ENCODE results near the gene FOXRED2. TPM values are rescaled to one million over a fixed set of nuclear protein-coding genes. Genes with fewer than 3 reads are reported as not detected.
"Not testable (repeated sequence)": the region's sequence is repeated elsewhere in the genome, so short reads cannot be mapped to it uniquely, and the experiment has no call there.

FOXRED2 gene
- polyA plus RNA-seq, 1 donor = 13.9 TPM

DNA sequence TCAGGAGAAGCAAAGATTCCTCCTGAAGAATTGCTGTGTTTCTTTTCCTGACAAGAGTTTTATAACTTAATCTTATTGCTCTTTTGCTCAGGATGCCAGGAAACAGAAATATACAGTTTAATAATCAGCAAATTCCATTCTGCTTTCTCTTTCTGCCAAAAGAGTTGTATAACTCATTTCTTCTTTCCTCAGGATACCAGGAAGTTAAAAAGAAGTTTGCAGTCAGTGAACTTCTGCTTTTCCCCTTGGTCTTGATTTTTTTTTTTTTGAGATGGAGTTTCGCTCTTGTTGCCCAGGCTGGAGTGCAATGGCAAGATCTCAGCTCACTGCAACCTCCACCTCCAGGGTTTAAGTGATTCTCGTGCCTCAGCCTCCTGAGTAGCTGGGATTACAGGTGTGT, 13.1 kb upstream of the FOXRED2 start:
- H3K9me3 ChIP-seq (ENCODE audit: control insufficient read depth, low read depth, low read length); H3K27me3 ChIP-seq (ENCODE audit: control insufficient read depth, insufficient read depth, low read length); DNase-seq; H3K4me1 ChIP-seq (ENCODE audit: control insufficient read depth, insufficient read depth, low read length); H3K4me3 ChIP-seq (ENCODE audit: low read length); H3K27ac ChIP-seq (ENCODE audit: low read length): not testable (repeated sequence)
- WGBS (ENCODE audit: insufficient coverage, low lambda C conversion rate) = no CpG with 5 or more reads among the region's 2 CpGs
- H3K36me3 ChIP-seq (ENCODE audit: control insufficient read depth, insufficient read depth, low read length) = peaks cover 97% of the 10 kb centered on the region

DNA sequence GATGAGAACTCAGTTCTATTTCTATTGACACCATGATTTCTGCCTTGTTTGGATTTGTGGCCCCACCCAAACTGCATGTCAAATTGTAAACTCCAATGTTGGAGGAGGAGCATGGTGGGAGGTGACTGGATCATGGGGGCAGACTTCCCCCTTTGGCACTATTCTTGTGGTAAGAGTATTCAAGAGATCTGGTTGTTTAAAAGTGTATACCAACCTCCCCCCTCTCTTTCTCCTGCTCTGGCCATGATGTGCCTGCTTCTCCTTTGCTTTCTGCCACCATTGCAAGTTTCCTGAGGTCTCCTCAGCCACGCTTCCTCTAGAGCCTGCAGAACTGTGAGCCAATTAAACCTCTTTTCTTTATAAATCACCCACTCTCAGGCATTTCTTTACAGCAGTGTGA, 7.9 kb upstream of the FOXRED2 start:
- no peaks in the 10 kb centered on the region for H3K27me3 ChIP-seq (ENCODE audit: control insufficient read depth, insufficient read depth, low read length)
- peaks cover 91% of the 10 kb centered on the region for H3K36me3 ChIP-seq (ENCODE audit: control insufficient read depth, insufficient read depth, low read length)
- DNase-seq = no peak
- WGBS (ENCODE audit: insufficient coverage, low lambda C conversion rate) = 100% methylated on average over 1 of the region's 1 CpG
- H3K27ac ChIP-seq (ENCODE audit: low read length) = no peak overlapping the region
- no peak overlapping the region for H3K4me3 ChIP-seq (ENCODE audit: low read length)
- H3K4me1 ChIP-seq (ENCODE audit: control insufficient read depth, insufficient read depth, low read length) = no peaks in the 10 kb centered on the region
- H3K9me3 ChIP-seq (ENCODE audit: control insufficient read depth, low read depth, low read length) = no peaks in the 10 kb centered on the region

DNA sequence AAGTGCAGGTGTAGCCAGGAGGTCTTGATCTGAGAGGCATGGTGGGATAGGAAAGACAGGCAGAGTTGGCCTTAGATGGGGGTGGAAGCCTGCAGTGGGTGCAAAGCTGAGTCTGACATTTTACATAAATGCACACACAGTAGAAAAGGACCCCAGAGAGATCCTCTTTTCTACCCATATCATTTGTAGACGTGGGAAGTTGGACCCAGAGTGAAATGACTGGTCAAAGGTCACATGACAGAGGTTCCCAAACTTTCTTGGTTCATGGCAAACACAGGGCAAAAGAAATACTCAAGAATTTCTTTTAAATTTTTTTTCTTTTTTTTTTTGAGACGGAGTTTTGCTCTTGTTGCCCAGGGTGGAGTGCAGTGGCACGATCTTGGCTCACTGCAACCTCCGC, 6.2 kb upstream of the FOXRED2 start:
- Histone ChIP-seq H3K27me3 (ENCODE audit: control insufficient read depth, insufficient read depth, low read length) (no peaks in the 10 kb centered on the region), H3K4me1 (ENCODE audit: control insufficient read depth, insufficient read depth, low read length) (no peaks in the 10 kb centered on the region), H3K27ac (ENCODE audit: low read length) (no peak overlapping the region), H3K4me3 (ENCODE audit: low read length) (no peak overlapping the region), H3K36me3 (ENCODE audit: control insufficient read depth, insufficient read depth, low read length) (peaks cover 74% of the 10 kb centered on the region), H3K9me3 (ENCODE audit: control insufficient read depth, low read depth, low read length) (no peaks in the 10 kb centered on the region)
- WGBS (ENCODE audit: insufficient coverage, low lambda C conversion rate) = no CpG with 5 or more reads among the region's 4 CpGs
- DNase-seq = no peak

DNA sequence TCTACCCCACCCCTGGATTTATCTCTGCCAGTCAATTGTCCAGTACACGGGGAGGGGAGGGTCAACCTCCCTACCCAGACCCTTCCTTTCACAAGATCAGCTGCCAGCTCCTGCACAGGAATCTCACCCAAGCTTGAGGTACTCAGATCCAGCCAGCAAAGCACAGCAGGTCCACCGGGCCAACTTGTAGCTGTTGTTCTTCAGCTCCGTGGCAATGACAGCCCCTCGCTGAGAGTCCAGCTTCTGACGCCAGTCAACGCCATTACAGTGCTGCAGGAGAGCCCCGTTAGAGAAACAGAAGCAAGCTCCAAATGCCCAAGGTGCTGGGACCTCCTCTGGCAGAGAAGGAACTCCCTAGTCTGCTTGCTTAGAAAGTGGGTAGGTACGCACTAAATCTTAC, 5.5 kb upstream of the FOXRED2 start:
- Histone ChIP-seq H3K36me3 (ENCODE audit: control insufficient read depth, insufficient read depth, low read length) (peaks cover 67% of the 10 kb centered on the region), H3K9me3 (ENCODE audit: control insufficient read depth, low read depth, low read length) (no peaks in the 10 kb centered on the region), H3K4me3 (ENCODE audit: low read length) (no peak overlapping the region), H3K4me1 (ENCODE audit: control insufficient read depth, insufficient read depth, low read length) (peaks cover 3% of the 10 kb centered on the region), H3K27me3 (ENCODE audit: control insufficient read depth, insufficient read depth, low read length) (no peaks in the 10 kb centered on the region), H3K27ac (ENCODE audit: low read length) (no peak overlapping the region)
- no CpG with 5 or more reads among the region's 8 CpGs for WGBS (ENCODE audit: insufficient coverage, low lambda C conversion rate)
- no peak for DNase-seq

DNA sequence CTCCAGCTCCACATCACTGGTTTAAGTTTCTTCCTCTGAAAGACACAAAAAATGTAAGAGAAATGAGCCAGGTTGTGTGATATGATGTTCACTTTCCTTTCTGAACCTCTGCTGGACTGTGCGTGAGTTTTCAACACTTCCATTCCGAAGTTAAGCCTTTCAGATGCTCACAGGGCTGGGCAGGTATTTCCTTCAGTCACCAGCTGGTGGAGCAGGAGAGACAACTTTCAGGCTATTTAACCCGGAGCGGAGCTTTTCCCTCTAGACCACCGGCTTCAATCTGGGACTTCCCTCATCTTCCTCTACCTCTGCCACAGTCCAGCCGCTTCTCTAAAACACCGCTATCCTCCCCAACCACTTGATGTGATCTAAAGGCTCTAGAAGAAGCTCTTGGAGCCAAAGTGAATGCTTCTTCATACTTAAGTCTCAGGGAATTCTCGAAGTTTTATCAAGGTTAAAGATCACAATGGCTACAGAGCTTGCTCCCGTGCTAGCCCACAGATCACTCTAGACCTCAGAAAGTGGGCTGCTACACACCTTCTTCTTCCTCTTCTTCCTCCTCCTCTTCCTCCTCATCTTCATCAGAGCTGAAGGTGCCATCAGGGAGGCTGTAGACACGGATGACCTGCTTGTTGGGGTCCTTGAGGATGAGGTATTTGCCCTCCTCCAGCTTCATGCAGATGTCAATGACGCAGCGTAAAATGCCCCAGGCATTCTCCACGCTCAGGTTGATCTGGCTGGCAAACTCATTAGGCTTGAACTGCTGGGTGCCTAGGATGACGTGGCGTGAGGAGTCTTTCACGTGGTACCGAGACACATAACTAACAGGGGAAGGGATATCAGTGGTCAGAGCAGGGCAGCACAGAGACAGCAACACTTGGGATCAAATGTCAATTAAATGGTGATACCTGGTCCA, 4.4 kb upstream of the FOXRED2 start:
- 10% methylated on average over 2 of the region's 17 CpGs for WGBS (ENCODE audit: insufficient coverage, low lambda C conversion rate)
- DNase-seq = peak in 1 of 2 donors; percentile 40
- Histone ChIP-seq H3K9me3 (ENCODE audit: control insufficient read depth, low read depth, low read length) (peaks cover 5% of the 10 kb centered on the region), H3K27ac (ENCODE audit: low read length) (no peak overlapping the region), H3K4me3 (ENCODE audit: low read length) (no peak overlapping the region), H3K36me3 (ENCODE audit: control insufficient read depth, insufficient read depth, low read length) (peaks cover 56% of the 10 kb centered on the region), H3K27me3 (ENCODE audit: control insufficient read depth, insufficient read depth, low read length) (no peaks in the 10 kb centered on the region), H3K4me1 (ENCODE audit: control insufficient read depth, insufficient read depth, low read length) (peaks cover 10% of the 10 kb centered on the region)

DNA sequence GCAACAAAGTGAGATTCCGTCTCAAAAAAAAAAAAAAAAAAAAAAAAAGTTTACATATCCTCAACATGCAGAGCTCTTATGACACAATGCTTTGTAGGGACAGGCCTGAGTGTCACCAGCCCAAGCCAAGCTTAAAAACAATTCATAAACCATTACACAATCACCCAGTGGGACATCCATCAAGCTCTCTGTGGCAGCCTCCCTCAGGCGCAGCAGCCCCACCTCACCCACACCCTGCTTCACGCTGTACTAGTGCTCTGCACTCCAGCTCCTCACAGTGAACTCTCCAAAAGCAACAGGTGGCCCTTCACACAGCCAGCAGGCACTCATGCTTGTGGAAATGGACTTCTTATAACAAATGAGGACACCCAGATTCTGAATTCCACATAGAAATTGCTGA, 3.5 kb upstream of the FOXRED2 start:
- peaks cover 48% of the 10 kb centered on the region for H3K36me3 ChIP-seq (ENCODE audit: control insufficient read depth, insufficient read depth, low read length)
- H3K4me1 ChIP-seq (ENCODE audit: control insufficient read depth, insufficient read depth, low read length) = peaks cover 17% of the 10 kb centered on the region
- H3K4me3 ChIP-seq (ENCODE audit: low read length) = no peak overlapping the region
- no CpG with 5 or more reads among the region's 3 CpGs for WGBS (ENCODE audit: insufficient coverage, low lambda C conversion rate)
- no peak for DNase-seq
- peaks cover 10% of the 10 kb centered on the region for H3K9me3 ChIP-seq (ENCODE audit: control insufficient read depth, low read depth, low read length)
- H3K27me3 ChIP-seq (ENCODE audit: control insufficient read depth, insufficient read depth, low read length) = no peaks in the 10 kb centered on the region
- no peak overlapping the region for H3K27ac ChIP-seq (ENCODE audit: low read length)

DNA sequence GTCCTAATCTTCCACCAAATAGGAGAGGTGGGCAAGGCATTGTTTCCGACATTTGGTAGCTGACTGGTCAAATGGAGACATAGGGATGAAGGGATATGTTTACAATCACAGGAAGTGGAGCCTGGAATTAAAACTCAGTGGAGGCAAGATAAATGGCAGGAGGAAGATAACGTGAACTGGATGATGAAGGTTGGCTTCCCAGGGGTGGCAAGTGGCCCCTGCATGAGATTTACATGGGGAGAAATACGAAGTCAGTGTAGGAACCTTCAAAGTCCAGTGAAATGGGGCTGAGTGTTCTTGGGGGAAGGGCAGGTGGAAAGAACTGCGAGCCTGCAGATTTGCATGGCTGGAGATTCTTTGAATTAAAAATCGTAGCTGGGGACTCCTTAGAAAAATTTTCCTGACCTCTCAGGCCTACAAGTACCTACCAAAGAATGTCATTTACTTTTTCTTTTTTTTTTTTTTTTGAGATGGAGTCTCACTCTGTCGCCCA, 724 bp upstream of the FOXRED2 start:
- no peak overlapping the region for H3K4me3 ChIP-seq (ENCODE audit: low read length)
- 82% methylated on average over 2 of the region's 6 CpGs for WGBS (ENCODE audit: insufficient coverage, low lambda C conversion rate)
- H3K27me3 ChIP-seq (ENCODE audit: control insufficient read depth, insufficient read depth, low read length) = no peaks in the 10 kb centered on the region
- no peak for DNase-seq
- H3K9me3 ChIP-seq (ENCODE audit: control insufficient read depth, low read depth, low read length) = peaks cover 10% of the 10 kb centered on the region
- peaks cover 29% of the 10 kb centered on the region for H3K36me3 ChIP-seq (ENCODE audit: control insufficient read depth, insufficient read depth, low read length)
- no peak overlapping the region for H3K27ac ChIP-seq (ENCODE audit: low read length)
- H3K4me1 ChIP-seq (ENCODE audit: control insufficient read depth, insufficient read depth, low read length) = peaks cover 25% of the 10 kb centered on the region

DNA sequence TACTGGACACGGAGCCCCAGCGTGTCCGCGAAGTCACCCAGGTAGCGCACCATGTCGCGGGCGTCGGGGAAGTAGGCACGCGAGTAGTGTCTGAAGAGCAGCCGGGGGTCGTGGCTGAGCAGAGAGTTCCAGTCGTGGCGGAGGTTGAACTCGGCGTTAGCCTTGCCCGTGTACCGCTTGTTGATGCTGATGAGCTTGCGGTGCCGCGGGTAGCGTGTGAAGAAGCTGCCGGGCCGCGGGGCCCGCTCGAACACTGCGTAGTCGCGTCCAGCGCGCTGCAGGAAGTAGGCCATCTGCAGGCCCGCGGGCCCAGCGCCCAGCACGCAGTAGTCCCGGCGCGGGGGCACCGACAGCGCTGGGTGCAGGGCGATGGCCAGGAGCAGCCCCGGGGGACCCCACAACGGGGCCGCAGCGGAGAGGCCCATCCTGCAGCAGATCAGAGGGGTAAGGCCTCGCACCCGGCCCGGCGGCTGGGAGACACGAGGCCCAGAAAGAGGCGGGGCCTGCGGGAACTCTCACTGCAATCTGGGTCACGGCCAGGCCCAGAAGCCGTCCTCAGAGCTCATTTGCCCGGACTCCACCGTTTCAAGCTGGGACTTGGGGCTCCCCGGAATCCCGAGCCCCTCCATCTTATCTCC, 723 bp downstream of the FOXRED2 start:
- Histone ChIP-seq H3K4me3 (ENCODE audit: low read length) (peak overlapping the region; percentile 34), H3K36me3 (ENCODE audit: control insufficient read depth, insufficient read depth, low read length) (peaks cover 18% of the 10 kb centered on the region), H3K9me3 (ENCODE audit: control insufficient read depth, low read depth, low read length) (peaks cover 10% of the 10 kb centered on the region), H3K27ac (ENCODE audit: low read length) (peak overlapping the region; percentile 41), H3K27me3 (ENCODE audit: control insufficient read depth, insufficient read depth, low read length) (no peaks in the 10 kb centered on the region), H3K4me1 (ENCODE audit: control insufficient read depth, insufficient read depth, low read length) (peaks cover 25% of the 10 kb centered on the region)
- WGBS (ENCODE audit: insufficient coverage, low lambda C conversion rate) = no CpG with 5 or more reads among the region's 60 CpGs
- no peak for DNase-seq

DNA sequence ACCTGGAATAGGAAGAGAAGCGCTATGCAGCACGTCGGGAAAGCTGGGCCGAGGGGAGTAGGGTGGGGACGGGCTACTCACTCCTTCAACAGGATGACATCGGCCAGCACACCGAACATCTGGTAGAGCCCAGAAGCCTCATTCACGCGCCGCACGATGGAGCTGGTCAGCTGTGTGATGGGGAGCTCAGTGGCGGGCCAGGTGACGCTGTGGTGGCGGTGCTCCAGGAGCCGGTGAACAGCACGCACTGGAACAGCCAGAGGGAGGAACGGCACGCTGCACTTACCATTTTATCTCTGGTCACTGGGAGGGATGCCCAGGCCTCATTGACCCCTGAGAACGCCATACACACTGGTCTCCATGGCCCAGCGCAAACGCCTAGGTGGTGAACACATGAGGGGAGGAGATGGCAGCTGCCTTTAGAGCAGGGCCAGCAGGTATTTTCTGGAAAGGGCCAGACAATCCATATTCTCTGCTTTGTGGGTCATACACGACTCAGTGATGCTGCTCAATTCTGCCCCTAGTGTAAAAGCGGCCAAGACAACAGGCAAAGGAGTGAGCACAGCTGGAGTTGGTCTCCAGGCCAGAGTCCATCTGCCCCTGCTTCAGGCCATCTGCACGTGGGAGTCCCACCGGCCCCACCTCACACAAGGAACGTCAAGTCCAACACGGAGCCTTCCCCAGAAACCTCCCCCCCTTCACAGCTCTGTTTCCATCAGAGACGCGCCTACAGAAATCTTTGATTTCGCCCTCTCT, 8.8 kb downstream of the FOXRED2 start:
- Histone ChIP-seq H3K27me3 (ENCODE audit: control insufficient read depth, insufficient read depth, low read length) (no peaks in the 10 kb centered on the region), H3K4me1 (ENCODE audit: control insufficient read depth, insufficient read depth, low read length) (no peaks in the 10 kb centered on the region), H3K4me3 (ENCODE audit: low read length) (no peak overlapping the region), H3K36me3 (ENCODE audit: control insufficient read depth, insufficient read depth, low read length) (peaks cover 32% of the 10 kb centered on the region), H3K27ac (ENCODE audit: low read length) (no peak overlapping the region), H3K9me3 (ENCODE audit: control insufficient read depth, low read depth, low read length) (no peaks in the 10 kb centered on the region)
- WGBS (ENCODE audit: insufficient coverage, low lambda C conversion rate) = 100% methylated on average over 2 of the region's 30 CpGs
- no peak for DNase-seq

DNA sequence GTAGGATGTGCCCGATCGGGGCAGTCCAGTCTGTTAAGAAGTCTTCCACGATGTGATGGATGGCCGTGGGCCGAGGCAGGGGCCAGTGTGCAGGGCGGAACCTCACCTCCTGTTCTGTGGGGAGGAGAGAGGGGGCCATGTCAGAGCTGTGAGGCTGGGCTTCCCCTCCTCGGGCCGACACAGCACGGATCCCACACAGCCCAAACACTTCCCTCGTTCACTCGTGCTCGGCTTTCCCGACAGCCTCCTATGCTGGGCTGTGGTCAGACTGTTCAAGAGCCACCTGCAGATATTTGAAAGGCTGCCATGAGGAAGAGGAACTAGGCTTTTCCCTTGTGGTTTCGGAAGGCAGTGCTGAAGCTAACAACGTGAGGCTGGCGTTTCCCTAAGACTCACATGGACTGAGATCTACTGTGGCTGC, 13.1 kb downstream of the FOXRED2 start:
- Histone ChIP-seq H3K27me3 (ENCODE audit: control insufficient read depth, insufficient read depth, low read length) (no peaks in the 10 kb centered on the region), H3K4me3 (ENCODE audit: low read length) (no peak overlapping the region), H3K27ac (ENCODE audit: low read length) (no peak overlapping the region), H3K36me3 (ENCODE audit: control insufficient read depth, insufficient read depth, low read length) (peaks cover 50% of the 10 kb centered on the region), H3K9me3 (ENCODE audit: control insufficient read depth, low read depth, low read length) (no peaks in the 10 kb centered on the region), H3K4me1 (ENCODE audit: control insufficient read depth, insufficient read depth, low read length) (no peaks in the 10 kb centered on the region)
- DNase-seq = no peak
- WGBS (ENCODE audit: insufficient coverage, low lambda C conversion rate) = no CpG with 5 or more reads among the region's 16 CpGs
